ENCODE results near the gene TEFM.
A peak's percentile ranks its signal among the peaks of the same experiment; 100 is the strongest.
"Not testable (repeated sequence)": the region's sequence is repeated elsewhere in the genome, so short reads cannot be mapped to it uniquely, and the experiment has no call there.

TEFM gene, protein sequence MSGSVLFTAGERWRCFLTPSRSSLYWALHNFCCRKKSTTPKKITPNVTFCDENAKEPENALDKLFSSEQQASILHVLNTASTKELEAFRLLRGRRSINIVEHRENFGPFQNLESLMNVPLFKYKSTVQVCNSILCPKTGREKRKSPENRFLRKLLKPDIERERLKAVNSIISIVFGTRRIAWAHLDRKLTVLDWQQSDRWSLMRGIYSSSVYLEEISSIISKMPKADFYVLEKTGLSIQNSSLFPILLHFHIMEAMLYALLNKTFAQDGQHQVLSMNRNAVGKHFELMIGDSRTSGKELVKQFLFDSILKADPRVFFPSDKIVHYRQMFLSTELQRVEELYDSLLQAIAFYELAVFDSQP

GRCh38 chr17:30906101-30906911, at the start of gene TEFM:
TEFM (minus strand) TSS chr17:30906238; CDS start chr17:30906198, 40 bp downstream.
- Mint-ChIP-seq H3K27ac (peak within 1 kb of the TSS; percentile 88), H3K36me3 (peaks cover 14% of the 10 kb centered on the region), H3K4me1 (peaks cover 38% of the 10 kb centered on the region), H3K4me3 (peak within 1 kb of the TSS; percentile 98), H3K27me3 (no peaks in the 10 kb centered on the region), H3K9me3 (no peaks in the 10 kb centered on the region)
- DNase-seq, result peak; percentile 91
- CTCF ChIA-PET, result interaction anchor here (1.0 kb wide), 1 partner anchor 101 kb away, joined by 3 read pairs; no protein-coding TSS in a partner anchor

GRCh38 chr17:30954046-30954830, 48.2 kb upstream of the TEFM start:
- CTCF ChIA-PET, result no interaction called here
- no peak for DNase-seq
- Mint-ChIP-seq H3K4me1 (no peaks in the 10 kb centered on the region), H3K27ac (no peak overlapping the region), H3K27me3 (peaks cover 33% of the 10 kb centered on the region), H3K36me3 (no peaks in the 10 kb centered on the region), H3K4me3 (no peak overlapping the region), H3K9me3 (no peaks in the 10 kb centered on the region)

DNA sequence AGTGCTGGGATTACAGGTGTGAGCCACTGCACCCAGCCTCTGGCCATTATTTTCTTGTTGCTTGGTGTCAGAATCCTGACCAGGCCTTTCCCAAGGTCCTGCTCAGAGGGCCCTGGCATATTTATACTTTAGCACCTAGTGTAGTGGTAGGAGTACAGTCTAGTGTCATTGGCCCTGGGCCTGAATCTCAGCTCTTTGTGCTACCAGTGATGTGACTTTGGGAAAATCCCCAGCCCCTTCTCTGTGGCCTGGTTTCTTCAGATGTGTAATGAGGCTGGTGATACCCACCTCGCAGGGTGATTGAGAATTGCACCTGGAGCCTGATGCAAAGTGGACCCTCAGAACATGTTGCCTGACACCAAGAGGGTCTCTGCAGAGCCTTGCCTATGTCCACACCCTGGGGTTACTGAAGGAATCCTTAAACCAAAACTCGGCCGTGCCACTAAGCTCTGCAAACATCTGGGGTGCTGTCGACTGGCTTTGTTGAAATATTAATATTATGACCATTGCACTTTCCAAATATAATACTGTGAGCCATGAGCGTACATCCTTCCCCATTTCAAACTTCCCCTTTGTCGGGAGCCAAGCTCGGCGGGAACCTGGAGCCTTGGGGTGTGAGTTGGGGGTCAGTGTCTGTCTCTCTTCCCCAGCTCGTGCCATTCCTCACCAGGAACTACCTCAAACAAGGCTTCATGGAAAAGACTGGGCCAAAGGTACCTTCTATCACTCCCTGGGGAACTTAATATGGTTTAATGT, 46.8 kb upstream of the TEFM start:
- CTCF ChIA-PET, result interaction anchor here (1.0 kb wide), 1 partner anchor 262 kb away, joined by 4 read pairs; no protein-coding TSS in a partner anchor
- DNase-seq, result no peak

GRCh38 chr17:30950669-30951399, 44.8 kb upstream of the TEFM start:
- H3K4me1 Mint-ChIP-seq, result no peaks in the 10 kb centered on the region
- CTCF ChIA-PET, result interaction anchor here (0.9 kb wide), 1 partner anchor 13 kb away, joined by 3 read pairs; no protein-coding TSS in a partner anchor
- H3K27ac Mint-ChIP-seq, result no peak overlapping the region
- DNase-seq, result no peak
- H3K27me3 Mint-ChIP-seq, result no peaks in the 10 kb centered on the region
- no peaks in the 10 kb centered on the region for H3K36me3 Mint-ChIP-seq
- H3K4me3 Mint-ChIP-seq, result no peak overlapping the region
- no peaks in the 10 kb centered on the region for H3K9me3 Mint-ChIP-seq

More for the DNA sequence above, 46.8 kb upstream of the TEFM start:
- no peak overlapping the region for H3K4me3 Mint-ChIP-seq
- H3K4me1 Mint-ChIP-seq, result no peaks in the 10 kb centered on the region
- H3K9me3 Mint-ChIP-seq, result no peaks in the 10 kb centered on the region
- H3K27me3 Mint-ChIP-seq, result peaks cover 19% of the 10 kb centered on the region
- no peaks in the 10 kb centered on the region for H3K36me3 Mint-ChIP-seq
- H3K27ac Mint-ChIP-seq, result no peak overlapping the region

- H3K4me3 Mint-ChIP-seq, result no peak overlapping the region
- H3K9me3 Mint-ChIP-seq, result no peaks in the 10 kb centered on the region
- H3K36me3 Mint-ChIP-seq, result no peaks in the 10 kb centered on the region
- no peak overlapping the region for H3K27ac Mint-ChIP-seq
- CTCF ChIA-PET, result interaction anchor here (0.9 kb wide), 1 partner anchor 12 kb away, joined by 3 read pairs; no protein-coding TSS in a partner anchor
- H3K27me3 Mint-ChIP-seq, result no peaks in the 10 kb centered on the region
- no peaks in the 10 kb centered on the region for H3K4me1 Mint-ChIP-seq
- no peak for DNase-seq
Measured at GRCh38 chr17:30950189-30950588, 44.2 kb upstream of the TEFM start.

- Mint-ChIP-seq H3K36me3 (no peaks in the 10 kb centered on the region), H3K4me3 (no peak overlapping the region), H3K4me1 (no peaks in the 10 kb centered on the region), H3K27me3 (peaks cover 4% of the 10 kb centered on the region), H3K9me3 (no peaks in the 10 kb centered on the region), H3K27ac (no peak overlapping the region)
- DNase-seq, result no peak
- CTCF ChIA-PET, result no interaction called here
Measured at GRCh38 chr17:30947796-30948195, 41.8 kb upstream of the TEFM start.

DNA sequence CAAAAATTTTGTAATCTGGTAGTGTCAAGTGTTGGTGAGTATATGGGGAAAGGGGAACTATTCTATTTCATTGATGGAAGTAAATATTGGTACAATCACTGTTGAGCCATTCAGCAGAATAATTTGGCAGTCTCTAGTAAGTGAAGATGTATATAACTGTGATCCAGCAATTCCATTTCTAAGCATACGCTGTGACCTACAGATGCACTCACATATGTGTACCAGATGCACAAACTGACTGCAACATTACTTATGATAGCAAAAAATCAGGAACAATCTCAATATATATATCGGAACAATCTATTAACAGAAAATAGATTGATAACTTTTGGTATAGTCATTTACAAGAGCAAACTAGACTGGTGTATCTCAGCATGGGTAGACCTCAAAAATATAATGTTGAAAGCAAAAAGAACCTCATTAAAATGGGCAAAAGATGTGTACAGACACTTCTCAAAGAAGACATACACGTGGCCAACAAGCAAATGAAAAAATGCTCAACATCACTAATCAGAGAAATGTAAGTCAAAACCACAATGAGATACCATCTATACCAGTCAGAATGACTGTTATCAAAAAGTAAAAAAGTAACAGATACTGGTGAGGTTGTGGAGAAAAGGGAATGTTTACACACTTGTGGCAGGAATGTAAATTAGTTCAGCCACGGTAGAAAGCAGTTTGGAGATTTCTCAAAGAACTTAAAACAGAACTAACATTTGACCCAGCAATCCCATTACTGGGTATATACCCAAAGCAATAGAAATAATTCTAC, 36.5 kb upstream of the TEFM start:
- no peaks in the 10 kb centered on the region for H3K9me3 Mint-ChIP-seq
- H3K4me3 Mint-ChIP-seq, result no peak overlapping the region
- DNase-seq, result no peak
- H3K27ac Mint-ChIP-seq, result no peak overlapping the region
- no peaks in the 10 kb centered on the region for H3K36me3 Mint-ChIP-seq
- H3K27me3 Mint-ChIP-seq, result peaks cover 4% of the 10 kb centered on the region
- peaks cover 9% of the 10 kb centered on the region for H3K4me1 Mint-ChIP-seq
- CTCF ChIA-PET, result no interaction called here

DNA sequence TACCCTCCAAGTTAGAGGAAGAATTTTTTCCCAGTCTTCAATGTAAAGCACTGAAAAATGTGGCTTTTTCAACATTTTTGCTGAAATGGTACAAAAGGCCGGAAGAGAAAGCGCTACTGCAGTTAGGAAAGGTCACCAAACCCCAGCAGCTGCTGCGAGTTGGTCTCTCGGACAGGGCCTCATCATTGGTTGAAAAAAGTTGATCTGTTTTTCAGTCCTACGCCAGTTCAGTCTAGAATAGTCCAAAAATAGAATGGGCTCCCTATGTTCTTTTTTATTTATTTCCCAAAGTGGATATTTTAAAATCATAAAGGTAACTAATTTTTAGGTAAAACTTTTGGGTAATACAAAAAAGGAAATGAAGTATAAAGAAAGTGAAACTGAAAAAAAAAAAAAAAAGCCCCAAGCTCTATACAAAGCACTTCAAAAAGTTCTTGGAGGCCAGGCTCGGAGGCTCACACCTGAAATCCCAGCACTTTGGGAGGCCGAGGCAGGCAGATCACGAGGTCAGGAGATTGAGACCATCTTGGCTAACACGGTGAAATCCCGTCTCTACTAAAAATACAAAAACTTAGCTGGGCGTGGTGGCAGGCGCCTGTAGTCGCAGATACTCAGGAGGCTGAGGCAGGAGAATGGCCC, 33.1 kb upstream of the TEFM start:
- no peaks in the 10 kb centered on the region for H3K9me3 Mint-ChIP-seq
- peaks cover 9% of the 10 kb centered on the region for H3K4me1 Mint-ChIP-seq
- peaks cover 4% of the 10 kb centered on the region for H3K27me3 Mint-ChIP-seq
- H3K36me3 Mint-ChIP-seq, result no peaks in the 10 kb centered on the region
- CTCF ChIA-PET, result no interaction called here
- DNase-seq, result peak; percentile 33
- no peak overlapping the region for H3K4me3 Mint-ChIP-seq
- H3K27ac Mint-ChIP-seq, result peak overlapping the region; percentile 30

DNA sequence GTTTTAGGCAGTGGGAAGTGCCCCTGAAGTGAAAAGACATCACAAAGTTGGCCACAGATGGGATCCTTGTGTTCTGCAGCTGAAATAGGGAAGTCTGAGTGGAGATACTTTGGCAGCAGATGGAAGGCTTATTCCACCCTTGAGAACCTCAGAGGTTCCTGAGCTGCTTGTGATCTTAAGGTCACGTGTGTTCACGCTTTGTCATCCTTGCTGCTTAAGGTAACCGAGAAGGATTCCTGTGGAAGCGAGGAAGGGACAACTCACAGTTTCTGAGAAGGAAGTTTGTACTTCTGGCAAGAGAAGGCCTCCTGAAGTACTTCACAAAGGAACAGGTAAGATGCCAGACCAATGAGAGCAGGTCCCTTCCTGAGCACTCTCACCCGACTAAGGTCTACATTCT, 27.9 kb upstream of the TEFM start:
- peaks cover 13% of the 10 kb centered on the region for H3K27me3 Mint-ChIP-seq
- no peak overlapping the region for H3K4me3 Mint-ChIP-seq
- no peak overlapping the region for H3K27ac Mint-ChIP-seq
- H3K4me1 Mint-ChIP-seq, result peaks cover 2% of the 10 kb centered on the region
- CTCF ChIA-PET, result no interaction called here
- H3K36me3 Mint-ChIP-seq, result no peaks in the 10 kb centered on the region
- DNase-seq, result no peak
- H3K9me3 Mint-ChIP-seq, result no peaks in the 10 kb centered on the region

- DNase-seq, H3K9me3 Mint-ChIP-seq, H3K4me3 Mint-ChIP-seq, CTCF ChIA-PET, H3K4me1 Mint-ChIP-seq, H3K27ac Mint-ChIP-seq, H3K36me3 Mint-ChIP-seq: not testable (repeated sequence)
- peaks cover 26% of the 10 kb centered on the region for H3K27me3 Mint-ChIP-seq
Measured at GRCh38 chr17:30931582-30931981, 25.5 kb upstream of the TEFM start.

DNA sequence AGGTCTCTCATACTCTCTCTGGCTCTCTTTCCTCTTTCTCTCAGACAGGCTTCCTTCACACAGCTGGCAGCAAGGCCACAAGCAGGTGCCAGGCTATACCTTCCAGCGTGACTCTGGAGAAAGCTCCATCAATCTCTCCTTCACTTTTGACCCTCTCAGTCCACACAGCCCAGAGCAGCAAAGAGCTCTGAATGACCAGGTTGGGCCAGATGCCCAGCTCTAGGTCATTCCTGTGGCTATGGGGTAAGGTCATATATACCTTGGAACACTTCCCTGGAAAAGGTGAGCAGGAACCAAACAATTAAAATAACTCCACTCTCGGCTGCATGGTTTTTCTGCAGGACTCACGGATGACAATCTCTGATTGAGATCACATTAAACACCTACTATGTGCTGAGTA, 24.5 kb upstream of the TEFM start:
- H3K36me3 Mint-ChIP-seq, result no peaks in the 10 kb centered on the region
- CTCF ChIA-PET, result no interaction called here
- H3K4me3 Mint-ChIP-seq, result no peak overlapping the region
- H3K9me3 Mint-ChIP-seq, result no peaks in the 10 kb centered on the region
- no peaks in the 10 kb centered on the region for H3K4me1 Mint-ChIP-seq
- no peak for DNase-seq
- peaks cover 37% of the 10 kb centered on the region for H3K27me3 Mint-ChIP-seq
- H3K27ac Mint-ChIP-seq, result no peak overlapping the region

DNA sequence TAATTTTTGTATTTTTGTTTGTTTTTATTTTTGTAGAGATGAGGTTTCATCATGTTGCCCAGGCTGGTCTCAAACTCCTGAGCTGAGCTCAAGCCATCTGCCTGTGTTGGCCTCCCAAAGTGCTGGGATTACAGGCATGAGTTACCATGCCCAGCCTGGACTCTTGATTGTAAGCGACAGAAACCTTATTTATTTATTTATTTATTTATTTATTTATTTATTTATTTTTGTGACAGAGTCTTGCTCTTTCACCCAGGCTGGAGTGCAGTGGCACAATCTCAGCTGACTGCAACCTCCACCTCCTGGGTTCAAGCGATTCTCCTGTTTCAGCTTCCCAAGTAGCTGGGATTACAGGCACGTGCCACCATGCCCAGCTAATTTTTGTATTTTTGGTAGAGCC, 23.8 kb upstream of the TEFM start:
- CTCF ChIA-PET, H3K36me3 Mint-ChIP-seq, H3K4me1 Mint-ChIP-seq: not testable (repeated sequence)

More for the DNA sequence above, 23.8 kb upstream of the TEFM start:
- peaks cover 43% of the 10 kb centered on the region for H3K27me3 Mint-ChIP-seq
- not testable (repeated sequence) for H3K4me3 Mint-ChIP-seq, H3K9me3 Mint-ChIP-seq, DNase-seq, H3K27ac Mint-ChIP-seq

Measured in activated naive CD4-positive, alpha-beta T cell treated with anti-CD3 and anti-CD28 coated beads, Interleukin-2, amount 10 ng/mL, durations not matched to agents 7 days and 5 days (primary cell).